Brain microvascular endothelial cell (primary cell): ENCODE results near the gene WRAP73.
A peak's percentile ranks its signal among the peaks of the same experiment; 100 is the strongest.
"Not testable (repeated sequence)": the region's sequence is repeated elsewhere in the genome, so short reads cannot be mapped to it uniquely, and the experiment has no call there.

ENCODE experiments used
- DNase-seq: peaks from one replicate; pipeline ENCODE4 v3.0.0-alpha.2; 2020
- H3K27ac ChIP-seq: fragments of 250-450 bp; sonication (Bioruptor Pico); 2 replicates; pipeline ENCODE4 v1.5.1; 2020; ENCODE audit warnings: mild to moderate bottlenecking, moderate library complexity
- H3K27me3 ChIP-seq: fragments of 250-450 bp; sonication (Bioruptor Pico); replicated peaks from 2 replicates; pipeline ENCODE4 v1.5.1; 2020; ENCODE audit warnings: mild to moderate bottlenecking
- H3K36me3 ChIP-seq: fragments of 250-450 bp; sonication (Bioruptor Pico); replicated peaks from 2 replicates; pipeline ENCODE4 v1.5.1; 2020; ENCODE audit warnings: mild to moderate bottlenecking
- H3K4me3 ChIP-seq: 2 replicates; pipeline ENCODE4 v1.5.1; 2011; ENCODE audit warnings: low read depth, mild to moderate bottlenecking, control low read depth, low read length, moderate library complexity
- in situ Hi-C: cut with HindIII; loops from 2 replicates; pipeline ENCODE4 v1.10.0; 2017; ENCODE audit warnings: low sequenced_read_pairs, low pct_ligation_motif_present
- TF ChIP-seq, protein P1 (sequence below): IDR thresholded peaks from 2 replicates; pipeline ENCODE4 v1.5.1; 2011; ENCODE audit warnings: low read depth, mild to moderate bottlenecking, moderate library complexity, low read length, control low read depth, inconsistent platforms; ENCODE audit errors: missing control alignments

Gene WRAP73

DNA sequence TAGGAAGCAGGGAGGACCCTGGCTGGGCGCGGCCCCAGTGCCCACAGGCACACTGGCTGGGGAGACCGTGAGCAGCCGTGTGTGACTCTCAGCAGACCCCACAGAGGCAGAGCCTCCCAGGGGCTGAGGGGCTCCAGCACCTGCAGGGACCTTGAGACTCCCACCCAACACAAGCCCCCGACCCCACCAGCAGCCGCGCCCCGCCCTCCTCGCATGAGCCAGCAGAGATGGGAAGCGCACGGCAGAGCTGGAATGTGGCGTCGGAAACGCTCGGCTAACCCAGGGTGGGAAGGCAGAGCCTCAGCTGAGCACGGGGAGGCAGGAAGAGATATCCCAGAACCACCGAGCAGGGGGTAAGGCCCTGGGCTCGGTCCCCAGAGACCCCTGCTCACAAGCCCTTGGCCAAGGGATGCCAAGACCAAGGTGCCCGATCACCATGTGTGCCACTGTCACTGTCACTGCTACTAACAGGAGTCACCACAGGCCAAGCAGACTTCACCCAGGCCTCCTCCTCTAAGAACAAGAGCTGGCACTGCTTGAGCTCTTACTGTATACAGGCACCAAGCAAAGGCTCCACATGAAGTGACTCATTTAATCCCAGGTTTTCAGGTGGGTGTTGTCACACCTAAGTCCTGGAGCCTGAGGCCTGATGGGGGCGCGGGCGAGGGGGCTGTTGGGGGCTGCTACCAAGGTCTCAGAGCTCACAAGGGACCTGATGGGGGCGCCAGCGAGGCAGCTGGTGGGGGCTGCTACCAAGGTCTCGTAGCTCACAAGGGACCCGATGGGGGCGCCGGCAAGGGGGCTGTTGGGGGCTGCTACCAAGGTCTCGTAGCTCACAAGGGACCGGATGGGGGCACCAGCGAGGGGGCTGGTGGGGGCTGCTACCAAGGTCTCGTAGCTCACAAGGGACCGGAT lies 58.7 kb downstream of the WRAP73 start:
- DNase-seq: no peak
- in situ Hi-C loops: no loop called here
- no peak overlapping the region for H3K4me3 ChIP-seq
- TF ChIP-seq, protein P1, sequence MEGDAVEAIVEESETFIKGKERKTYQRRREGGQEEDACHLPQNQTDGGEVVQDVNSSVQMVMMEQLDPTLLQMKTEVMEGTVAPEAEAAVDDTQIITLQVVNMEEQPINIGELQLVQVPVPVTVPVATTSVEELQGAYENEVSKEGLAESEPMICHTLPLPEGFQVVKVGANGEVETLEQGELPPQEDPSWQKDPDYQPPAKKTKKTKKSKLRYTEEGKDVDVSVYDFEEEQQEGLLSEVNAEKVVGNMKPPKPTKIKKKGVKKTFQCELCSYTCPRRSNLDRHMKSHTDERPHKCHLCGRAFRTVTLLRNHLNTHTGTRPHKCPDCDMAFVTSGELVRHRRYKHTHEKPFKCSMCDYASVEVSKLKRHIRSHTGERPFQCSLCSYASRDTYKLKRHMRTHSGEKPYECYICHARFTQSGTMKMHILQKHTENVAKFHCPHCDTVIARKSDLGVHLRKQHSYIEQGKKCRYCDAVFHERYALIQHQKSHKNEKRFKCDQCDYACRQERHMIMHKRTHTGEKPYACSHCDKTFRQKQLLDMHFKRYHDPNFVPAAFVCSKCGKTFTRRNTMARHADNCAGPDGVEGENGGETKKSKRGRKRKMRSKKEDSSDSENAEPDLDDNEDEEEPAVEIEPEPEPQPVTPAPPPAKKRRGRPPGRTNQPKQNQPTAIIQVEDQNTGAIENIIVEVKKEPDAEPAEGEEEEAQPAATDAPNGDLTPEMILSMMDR: no peak
- H3K27me3 ChIP-seq: no peaks in the 10 kb centered on the region
- H3K36me3 ChIP-seq: no peaks in the 10 kb centered on the region
- no peak overlapping the region for H3K27ac ChIP-seq

DNA sequence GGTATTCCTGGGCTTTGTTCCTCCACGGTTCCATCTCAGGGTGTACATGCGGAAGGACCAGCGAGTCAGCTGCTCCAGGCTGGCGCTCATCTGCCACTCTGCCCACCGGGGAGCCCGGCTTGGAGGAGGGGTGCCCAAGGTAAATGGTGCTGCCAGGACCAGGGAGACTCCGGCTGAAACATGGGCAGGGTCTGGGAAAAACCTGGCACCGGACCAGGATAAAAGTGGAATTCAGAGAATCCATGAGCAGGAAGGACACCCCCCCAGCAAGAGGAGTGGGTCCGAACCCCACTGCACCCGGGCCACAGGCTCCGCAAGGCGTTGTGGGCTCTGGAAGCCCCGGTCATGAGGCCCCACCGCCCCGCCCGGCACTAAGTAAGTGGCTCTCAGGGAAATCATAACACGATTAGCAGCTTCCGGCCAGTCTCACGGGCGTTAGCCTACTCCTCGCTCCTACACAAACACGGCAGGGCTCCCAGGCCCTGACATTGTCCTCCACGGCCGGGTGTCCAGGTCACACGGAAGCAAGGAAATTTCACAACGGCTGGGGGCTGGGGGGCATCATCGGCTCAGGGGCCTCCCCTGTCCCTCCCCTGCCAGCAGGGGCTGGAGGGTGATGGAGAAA lies 59.7 kb downstream of the WRAP73 start:
- Histone ChIP-seq H3K27me3 (no peaks in the 10 kb centered on the region), H3K27ac (no peak overlapping the region), H3K4me3 (no peak overlapping the region), H3K36me3 (no peaks in the 10 kb centered on the region)
- DNase-seq: no peak
- TF ChIP-seq, protein P1: no peak
- in situ Hi-C loops: no loop called here

DNA sequence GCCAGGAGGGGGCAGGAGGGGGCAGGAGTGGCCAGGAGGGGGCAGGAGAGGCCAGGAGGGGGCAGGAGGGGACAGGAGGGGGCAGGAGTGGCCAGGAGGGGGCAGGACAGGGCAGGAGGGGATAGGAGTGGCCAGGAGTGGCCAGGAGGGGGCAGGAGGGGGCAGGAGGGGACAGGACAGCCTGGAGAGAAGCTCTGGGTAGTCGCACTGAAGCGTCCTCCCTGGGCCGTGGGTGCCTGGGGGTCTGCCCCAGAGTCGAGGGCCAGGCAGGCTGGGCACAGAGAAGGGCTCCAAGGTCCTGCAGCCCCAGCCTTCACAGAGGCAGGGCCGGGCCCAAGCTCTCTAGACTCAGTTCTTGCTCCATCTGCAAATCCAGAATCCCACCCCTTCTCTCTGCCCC lies 61.5 kb downstream of the WRAP73 start:
- in situ Hi-C loops: no loop called here
- Histone ChIP-seq H3K36me3 (no peaks in the 10 kb centered on the region), H3K4me3 (no peak overlapping the region), H3K27ac (no peak overlapping the region), H3K27me3 (no peaks in the 10 kb centered on the region)
- DNase-seq: no peak
- TF ChIP-seq, protein P1: no peak

DNA sequence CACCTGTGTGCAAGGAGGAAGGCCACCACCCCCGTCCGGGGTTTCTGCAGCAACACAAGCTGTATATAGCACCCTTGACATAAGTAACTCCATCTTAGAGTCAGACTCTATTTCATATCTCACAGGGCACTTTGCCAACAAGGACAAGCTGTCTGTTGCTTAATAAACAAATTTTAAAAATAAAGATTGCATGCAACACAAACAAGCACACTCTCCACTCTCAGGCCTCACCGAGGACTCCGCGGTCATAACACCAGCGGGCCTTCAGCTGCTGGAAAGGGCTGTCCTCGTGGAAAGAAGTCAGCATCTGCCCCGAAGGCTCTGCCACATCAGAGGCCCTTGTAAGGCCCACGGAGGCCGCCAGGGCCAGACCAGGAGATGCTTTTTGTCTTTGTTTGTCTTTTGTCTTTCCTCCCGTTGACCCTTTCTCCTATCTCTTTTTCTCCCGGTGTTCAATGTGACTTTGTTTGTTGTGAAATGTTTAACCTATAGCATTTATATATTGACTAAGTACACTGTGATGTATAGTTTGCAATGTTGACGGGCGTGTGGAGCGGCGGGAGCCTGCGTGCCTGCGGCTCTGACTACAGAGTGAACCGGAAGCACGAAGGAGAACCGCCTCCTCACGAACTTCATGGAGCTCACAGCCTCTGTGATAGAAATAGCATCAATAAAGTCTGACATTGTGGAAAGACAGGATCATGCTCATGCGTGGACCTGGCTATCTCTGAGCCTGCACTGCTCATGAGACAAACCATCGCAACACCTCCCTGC lies 62.7 kb downstream of the WRAP73 start:
- Histone ChIP-seq H3K36me3 (no peaks in the 10 kb centered on the region), H3K4me3 (no peak overlapping the region), H3K27me3 (no peaks in the 10 kb centered on the region), H3K27ac (peak overlapping the region; percentile 40)
- TF ChIP-seq, protein P1: peak; percentile 36
- in situ Hi-C loops: no loop called here
- peak; percentile 85 for DNase-seq

DNA sequence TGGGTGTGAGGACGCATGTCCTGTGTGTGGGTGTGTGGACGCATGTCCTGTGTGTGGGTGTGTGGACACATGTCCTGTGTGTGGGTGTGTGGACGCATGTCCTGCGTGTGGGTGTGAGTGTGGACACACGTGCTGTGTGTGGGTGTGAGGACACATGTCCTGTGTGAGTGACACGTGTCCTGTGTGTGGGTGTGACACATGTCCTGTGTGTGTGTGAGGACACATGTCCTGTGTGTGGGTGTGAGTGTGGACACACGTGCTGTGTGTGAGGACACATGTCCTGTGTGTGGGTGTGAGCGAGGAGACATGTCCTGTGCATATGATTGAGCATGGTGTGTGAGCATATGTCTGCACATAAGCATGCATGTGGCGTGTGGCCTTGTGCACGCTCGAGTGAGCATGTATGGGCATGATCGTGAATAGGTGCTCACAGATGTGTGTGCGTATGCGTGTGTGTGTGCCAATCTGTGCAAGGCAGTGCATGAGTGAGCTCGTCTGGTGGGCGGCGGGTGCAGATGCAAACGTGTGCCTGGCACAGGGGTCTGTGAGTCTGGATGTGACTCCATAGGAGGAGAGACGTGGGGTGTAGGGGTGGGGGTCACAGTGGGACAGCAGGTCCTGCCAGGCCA lies 63.8 kb downstream of the WRAP73 start:
- no peak overlapping the region for H3K4me3 ChIP-seq
- TF ChIP-seq, protein P1: no peak
- DNase-seq: no peak
- no peaks in the 10 kb centered on the region for H3K36me3 ChIP-seq
- no peaks in the 10 kb centered on the region for H3K27me3 ChIP-seq
- in situ Hi-C loops: no loop called here
- no peak overlapping the region for H3K27ac ChIP-seq

DNA sequence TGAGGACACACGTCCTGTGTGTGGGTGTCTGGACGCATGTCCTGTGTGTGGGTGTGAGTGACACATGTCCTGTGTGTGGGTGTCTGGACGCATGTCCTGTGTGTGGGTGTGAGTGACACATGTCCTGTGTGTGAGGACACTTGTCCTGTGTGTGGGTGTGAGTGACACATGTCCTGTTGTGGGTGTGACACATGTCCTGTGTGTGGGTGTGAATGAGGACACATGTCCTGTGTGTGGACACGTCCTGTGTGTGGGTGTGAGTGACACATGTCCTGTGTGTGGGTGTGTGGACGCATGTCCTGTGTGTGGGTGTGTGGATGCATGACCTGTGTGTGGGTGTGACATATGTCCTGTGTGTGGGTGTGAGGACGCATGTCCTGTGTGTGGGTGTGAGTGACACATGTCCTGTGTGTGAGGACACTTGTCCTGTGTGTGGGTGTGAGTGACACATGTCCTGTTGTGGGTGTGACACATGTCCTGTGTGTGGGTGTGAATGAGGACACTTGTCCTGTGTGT lies 64.5 kb downstream of the WRAP73 start:
- H3K27me3 ChIP-seq, in situ Hi-C loops, H3K4me3 ChIP-seq, H3K36me3 ChIP-seq, DNase-seq, H3K27ac ChIP-seq: not testable (repeated sequence)
